ENCODE measurements around the gene NT5C. TPM values are rescaled to one million over a fixed set of nuclear protein-coding genes. Genes with fewer than 3 reads are reported as not detected.

The NT5C gene
- total RNA-seq, 1 experiment from 2014 or later = 115 TPM

DNA sequence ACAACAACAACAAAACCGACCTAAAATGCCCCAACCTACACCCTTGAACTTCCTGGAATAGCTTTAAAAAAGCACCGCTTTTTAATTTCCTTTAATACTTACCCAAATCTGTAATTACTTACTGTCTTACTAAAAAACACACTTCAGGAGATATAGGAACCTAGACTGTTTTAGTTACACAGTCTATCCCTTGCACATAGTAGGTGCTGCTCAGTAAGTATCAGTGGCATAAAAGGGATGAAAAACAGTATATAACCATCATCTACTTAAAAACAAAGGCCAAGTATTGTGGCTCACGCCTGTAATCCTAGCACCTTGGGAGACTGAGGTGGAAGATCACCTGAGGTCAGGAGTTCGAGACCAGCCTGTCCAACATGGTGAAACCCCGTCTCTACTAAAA lies 45.1 kb upstream of the NT5C start:
- ChIA-PET RAD21 (ENCODE audit: low non-redundant PET in 1 of 2, low total read pairs in 2 of 2, uncharacterized antibody in 2 of 2, unreplicated experiment in 2 of 2) (no interaction called here), CTCF (interaction anchor here (0.5 to 1.3 kb wide), 2 partner anchors 12 to 63 kb away, joined by 4 to 5 read pairs; no protein-coding TSS in a partner anchor), POLR2A (interaction anchor here (0.6 kb wide), 1 partner anchor 20 kb away, joined by 3 read pairs; no protein-coding TSS in a partner anchor)
- Histone ChIP-seq H3K9me3 (ENCODE audit: control insufficient read depth in 1 of 2, insufficient read depth in 1 of 2, low read depth in 1 of 2, low read length in 2 of 2) (no peaks in the 10 kb centered on the region), H3K4me1 (ENCODE audit: control insufficient read depth in 1 of 2, insufficient read depth in 2 of 2, low read length in 2 of 2) (peaks cover 12 to 25% of the 10 kb centered on the region in 2 experiments; a peak in 3 of 4 replicates), H2AFZ (ENCODE audit: low read depth, low read length, poor library complexity, severe bottlenecking) (no peak overlapping the region), H3K36me3 (ENCODE audit: control insufficient read depth in 1 of 2, insufficient read depth in 2 of 2, low read length in 2 of 2) (peaks cover 49 to 72% of the 10 kb centered on the region in 2 experiments), H4K20me1 (ENCODE audit: insufficient read depth) (peaks cover 29% of the 10 kb centered on the region; the same call in 1 of the 2 replicates), H3K27ac (ENCODE audit: low read depth, low read length) (no peak overlapping the region), H3K4me2 (ENCODE audit: low read length) (no peak overlapping the region), H3K9ac (ENCODE audit: low read length) (no peak overlapping the region), H3K79me2 (ENCODE audit: insufficient read depth, low read length) (peaks cover 100% of the 10 kb centered on the region), H3K27me3 (ENCODE audit: insufficient read depth, low read length) (no peaks in the 10 kb centered on the region), H3K9me2 (ENCODE audit: insufficient read depth) (no peaks in the 10 kb centered on the region), H3K4me3 (replicated peaks in 1 of 2; ENCODE audit: low read depth in 1 of 2, low read length in 2 of 2) (no peak overlapping the region)
- no peak for DNase-seq (ENCODE audit: low read depth, low spot score)
- no TSS peak for BruUV-seq (replicated peaks)
- ATAC-seq = no peak
- TF ChIP-seq ZNF274 (IDR thresholded peaks at IDR 0.05; ENCODE audit: low read depth, low read length) = no peak
- TF ChIP-seq EGR1 (IDR thresholded peaks at IDR 0.05; ENCODE audit: low read depth) = no peak
- no peak for TF ChIP-seq EZH2phosphoT487 (IDR thresholded peaks at IDR 0.05; ENCODE audit: borderline replicate concordance)
- no peak for TF ChIP-seq ELF1 (IDR thresholded peaks at IDR 0.05; ENCODE audit: borderline replicate concordance, low read depth)
- no peak for TF ChIP-seq JUND (IDR thresholded peaks at IDR 0.05)
- intact Hi-C loops (cut with micrococcal nuclease) = no loop called here

DNA sequence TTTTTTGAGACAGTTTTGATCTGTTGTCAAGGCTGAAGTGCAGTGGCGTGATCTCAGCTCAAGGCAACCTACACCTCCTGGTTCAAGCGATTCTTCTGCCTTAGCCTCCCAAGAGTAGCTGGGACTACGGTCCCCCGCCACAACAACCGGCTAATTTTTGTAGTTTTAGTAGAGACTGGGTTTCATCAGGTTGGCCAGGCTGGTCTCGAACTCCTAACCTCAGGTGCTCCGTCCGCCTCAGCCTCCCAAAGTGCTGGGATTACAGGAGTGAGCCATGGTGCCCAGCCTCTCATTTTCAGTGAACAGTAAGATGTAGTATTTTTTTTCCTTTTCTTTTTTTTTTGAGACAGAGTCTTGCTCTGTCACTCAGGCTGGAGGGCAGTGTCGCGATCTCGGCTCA lies 43.5 kb upstream of the NT5C start:
- no TSS peak for BruUV-seq (replicated peaks)
- POLR2A ChIA-PET = no interaction called here

More for the DNA sequence above, 43.5 kb upstream of the NT5C start:
- Histone ChIP-seq H3K79me2 (ENCODE audit: insufficient read depth, low read length) (peaks cover 100% of the 10 kb centered on the region), H3K9me3 (ENCODE audit: control insufficient read depth in 1 of 2, insufficient read depth in 1 of 2, low read depth in 1 of 2, low read length in 2 of 2) (no peaks in the 10 kb centered on the region), H3K27ac (ENCODE audit: low read depth, low read length) (no peak overlapping the region), H3K9me2 (ENCODE audit: insufficient read depth) (no peaks in the 10 kb centered on the region), H4K20me1 (ENCODE audit: insufficient read depth) (peaks cover 30% of the 10 kb centered on the region; the same call in 1 of the 2 replicates), H3K27me3 (ENCODE audit: insufficient read depth, low read length) (no peaks in the 10 kb centered on the region), H3K4me2 (ENCODE audit: low read length) (no peak overlapping the region), H3K36me3 (ENCODE audit: control insufficient read depth in 1 of 2, insufficient read depth in 2 of 2, low read length in 2 of 2) (peaks cover 51 to 73% of the 10 kb centered on the region in 2 experiments), H3K4me1 (ENCODE audit: control insufficient read depth in 1 of 2, insufficient read depth in 2 of 2, low read length in 2 of 2) (peaks cover 1 to 10% of the 10 kb centered on the region in 2 experiments; a peak in 3 of 4 replicates), H3K4me3 (replicated peaks in 1 of 2; ENCODE audit: low read depth in 1 of 2, low read length in 2 of 2) (no peak overlapping the region), H2AFZ (ENCODE audit: low read depth, low read length, poor library complexity, severe bottlenecking) (no peak overlapping the region), H3K9ac (ENCODE audit: low read length) (no peak overlapping the region)
- ATAC-seq = no peak
- TF ChIP-seq TCF7L2 (IDR thresholded peaks at IDR 0.05; ENCODE audit: borderline replicate concordance, extremely low read depth, insufficient read depth, insufficient read length) (no peak), SRF (IDR thresholded peaks at IDR 0.05; ENCODE audit: low read depth) (no peak), ZNF274 (IDR thresholded peaks at IDR 0.05; ENCODE audit: low read depth, low read length) (no peak), ZFX (IDR thresholded peaks at IDR 0.05) (no peak)
- no peak for DNase-seq (ENCODE audit: low read depth, low spot score)
- ChIA-PET CTCF (interaction anchor here (1.6 kb wide), 1 partner anchor 61 kb away, joined by 5 read pairs; no protein-coding TSS in a partner anchor), RAD21 (ENCODE audit: low non-redundant PET in 1 of 2, low total read pairs in 2 of 2, uncharacterized antibody in 2 of 2, unreplicated experiment in 2 of 2) (no interaction called here)
- intact Hi-C loops (cut with micrococcal nuclease) = no loop called here

Data from HCT116 (cell line).